ENCODE data around the gene ARG2. TPM values are rescaled to one million over a fixed set of nuclear protein-coding genes. Genes with fewer than 3 reads are reported as not detected.

ARG2 gene
- total and polyA plus RNA-seq, 9 of the 15 experiments (the other 6 are each of a cell fraction or from before 2014, with no cell fraction given) = 6.2 to 75.0 (median 17.8) TPM

- Histone ChIP-seq H3K79me2 (ENCODE audit: control insufficient read depth, insufficient read depth, low read length) (no peaks in the 10 kb centered on the region), H3K9me1 (ENCODE audit: control insufficient read depth, insufficient read depth, low read length) (no peaks in the 10 kb centered on the region), H3K27ac (ENCODE audit: extremely low read depth, low read depth, low read length) (no peak overlapping the region), H3K4me3 (no peak overlapping the region), H3K27me3 (ENCODE audit: control insufficient read depth in 2 of 2, insufficient read depth in 2 of 2, low read length in 2 of 2) (no peaks in the 10 kb centered on the region; a peak in 1 of 5 replicates), H3K36me3 (ENCODE audit: control insufficient read depth, insufficient read depth, low read length) (no peaks in the 10 kb centered on the region; the same call in 2 of the 3 replicates), H3K9ac (ENCODE audit: insufficient read depth in 1 of 2, low read depth in 2 of 2, low read length in 2 of 2) (no peak overlapping the region), H3K4me1 (replicated peaks in 1 of 2; ENCODE audit: control insufficient read depth in 2 of 2, insufficient read depth in 2 of 2, low read length in 2 of 2) (no peaks in the 10 kb centered on the region; a peak in 1 of 5 replicates), H3K9me3 (replicated peaks; ENCODE audit: control insufficient read depth, insufficient read depth, low read depth, low read length) (no peaks in the 10 kb centered on the region), H4K20me1 (replicated peaks; ENCODE audit: control insufficient read depth, insufficient read depth, low read length) (no peaks in the 10 kb centered on the region; the same call in 1 of the 2 replicates), H3K4me2 (ENCODE audit: insufficient read depth, low read length) (no peak overlapping the region), H2AFZ (ENCODE audit: low read depth, low read length) (no peak overlapping the region)
- BruUV-seq (replicated peaks) = no TSS peak
- in situ Hi-C loops (cut with MboI) = loop anchor here (5.0 to 10.0 kb wide), 4 partner anchors 88 to 455 kb away; partner anchors contain the start of gene RDH12
- no peak for TF ChIP-seq POLR2G (IDR thresholded peaks at IDR 0.05; ENCODE audit: low read depth, low read length)
- no peak for TF ChIP-seq ZNF785 (CRISPR knock-in tag; IDR thresholded peaks at IDR 0.05)
- TF ChIP-seq, protein P1, sequence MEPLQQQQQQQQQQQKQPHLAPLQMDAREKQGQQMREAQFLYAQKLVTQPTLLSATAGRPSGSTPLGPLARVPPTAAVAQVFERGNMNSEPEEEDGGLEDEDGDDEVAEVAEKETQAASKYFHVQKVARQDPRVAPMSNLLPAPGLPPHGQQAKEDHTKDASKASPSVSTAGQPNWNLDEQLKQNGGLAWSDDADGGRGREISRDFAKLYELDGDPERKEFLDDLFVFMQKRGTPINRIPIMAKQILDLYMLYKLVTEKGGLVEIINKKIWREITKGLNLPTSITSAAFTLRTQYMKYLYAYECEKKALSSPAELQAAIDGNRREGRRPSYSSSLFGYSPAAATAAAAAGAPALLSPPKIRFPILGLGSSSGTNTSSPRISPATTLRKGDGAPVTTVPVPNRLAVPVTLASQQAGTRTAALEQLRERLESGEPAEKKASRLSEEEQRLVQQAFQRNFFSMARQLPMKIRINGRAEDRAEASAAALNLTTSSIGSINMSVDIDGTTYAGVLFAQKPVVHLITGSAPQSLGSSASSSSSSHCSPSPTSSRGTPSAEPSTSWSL (CRISPR knock-in tag; IDR thresholded peaks at IDR 0.05; ENCODE audit: borderline replicate concordance) = no peak
- no peak for TF ChIP-seq KHSRP (IDR thresholded peaks at IDR 0.05)
- no peak for TF ChIP-seq SIN3A (IDR thresholded peaks at IDR 0.05; ENCODE audit: borderline replicate concordance in 2 of 2, control insufficient read depth in 1 of 2, low read depth in 2 of 2, low read length in 2 of 2)
- TF ChIP-seq, protein P2, sequence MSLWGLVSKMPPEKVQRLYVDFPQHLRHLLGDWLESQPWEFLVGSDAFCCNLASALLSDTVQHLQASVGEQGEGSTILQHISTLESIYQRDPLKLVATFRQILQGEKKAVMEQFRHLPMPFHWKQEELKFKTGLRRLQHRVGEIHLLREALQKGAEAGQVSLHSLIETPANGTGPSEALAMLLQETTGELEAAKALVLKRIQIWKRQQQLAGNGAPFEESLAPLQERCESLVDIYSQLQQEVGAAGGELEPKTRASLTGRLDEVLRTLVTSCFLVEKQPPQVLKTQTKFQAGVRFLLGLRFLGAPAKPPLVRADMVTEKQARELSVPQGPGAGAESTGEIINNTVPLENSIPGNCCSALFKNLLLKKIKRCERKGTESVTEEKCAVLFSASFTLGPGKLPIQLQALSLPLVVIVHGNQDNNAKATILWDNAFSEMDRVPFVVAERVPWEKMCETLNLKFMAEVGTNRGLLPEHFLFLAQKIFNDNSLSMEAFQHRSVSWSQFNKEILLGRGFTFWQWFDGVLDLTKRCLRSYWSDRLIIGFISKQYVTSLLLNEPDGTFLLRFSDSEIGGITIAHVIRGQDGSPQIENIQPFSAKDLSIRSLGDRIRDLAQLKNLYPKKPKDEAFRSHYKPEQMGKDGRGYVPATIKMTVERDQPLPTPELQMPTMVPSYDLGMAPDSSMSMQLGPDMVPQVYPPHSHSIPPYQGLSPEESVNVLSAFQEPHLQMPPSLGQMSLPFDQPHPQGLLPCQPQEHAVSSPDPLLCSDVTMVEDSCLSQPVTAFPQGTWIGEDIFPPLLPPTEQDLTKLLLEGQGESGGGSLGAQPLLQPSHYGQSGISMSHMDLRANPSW (CRISPR knock-in tag; IDR thresholded peaks at IDR 0.05) = no peak
- TF ChIP-seq TSC22D4 (tag; IDR thresholded peaks at IDR 0.05) = no peak
- no peak for TF ChIP-seq ESRRA (IDR thresholded peaks at IDR 0.05; ENCODE audit: borderline replicate concordance, low read depth)
- CTCF ChIA-PET (ENCODE audit: low intra/inter-chr PET ratio) = no interaction called here
- POLR2A ChIA-PET = interaction anchor here (0.7 kb wide), 1 partner anchor 12 kb away, joined by 3 read pairs; no protein-coding TSS in a partner anchor
- intact Hi-C loops (cut with micrococcal nuclease) = no loop called here
- FAIRE-seq (no peak), ATAC-seq (no peak), DNase-seq (ENCODE audit: extremely low read depth in 1 of 4, low spot score in 3 of 4) (no peak)
- WGBS (ENCODE audit: insufficient coverage, low coverage, missing lambda C conversion rate) = 40% methylated on average over 7 of the region's 7 CpGs
These were observed 40.1 kb upstream of the ARG2 start for GRCh38 chr14:67579636-67580035.
